ENCODE results near the gene CSF3.

DNA sequence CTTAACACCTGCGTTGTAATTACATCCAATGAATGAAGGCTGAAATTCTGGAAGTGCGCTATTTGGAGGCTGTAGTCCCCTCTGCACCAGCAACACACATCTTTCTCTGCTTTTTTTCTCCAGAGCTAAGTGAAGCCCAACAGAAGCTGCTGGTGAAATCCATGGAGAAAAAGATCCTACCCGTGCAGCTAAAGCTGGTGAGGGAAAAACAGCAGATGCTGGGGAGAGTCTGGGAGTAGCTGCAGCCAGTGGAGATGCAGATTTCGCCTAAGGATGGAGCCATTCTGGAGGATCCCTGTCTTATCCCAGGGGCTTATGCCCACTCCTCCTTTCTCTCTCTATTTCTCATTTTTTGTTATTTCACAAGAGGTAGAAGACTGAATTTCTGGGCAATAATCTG, 39.4 kb upstream of the CSF3 start:
- TF ChIP-seq, protein P1, sequence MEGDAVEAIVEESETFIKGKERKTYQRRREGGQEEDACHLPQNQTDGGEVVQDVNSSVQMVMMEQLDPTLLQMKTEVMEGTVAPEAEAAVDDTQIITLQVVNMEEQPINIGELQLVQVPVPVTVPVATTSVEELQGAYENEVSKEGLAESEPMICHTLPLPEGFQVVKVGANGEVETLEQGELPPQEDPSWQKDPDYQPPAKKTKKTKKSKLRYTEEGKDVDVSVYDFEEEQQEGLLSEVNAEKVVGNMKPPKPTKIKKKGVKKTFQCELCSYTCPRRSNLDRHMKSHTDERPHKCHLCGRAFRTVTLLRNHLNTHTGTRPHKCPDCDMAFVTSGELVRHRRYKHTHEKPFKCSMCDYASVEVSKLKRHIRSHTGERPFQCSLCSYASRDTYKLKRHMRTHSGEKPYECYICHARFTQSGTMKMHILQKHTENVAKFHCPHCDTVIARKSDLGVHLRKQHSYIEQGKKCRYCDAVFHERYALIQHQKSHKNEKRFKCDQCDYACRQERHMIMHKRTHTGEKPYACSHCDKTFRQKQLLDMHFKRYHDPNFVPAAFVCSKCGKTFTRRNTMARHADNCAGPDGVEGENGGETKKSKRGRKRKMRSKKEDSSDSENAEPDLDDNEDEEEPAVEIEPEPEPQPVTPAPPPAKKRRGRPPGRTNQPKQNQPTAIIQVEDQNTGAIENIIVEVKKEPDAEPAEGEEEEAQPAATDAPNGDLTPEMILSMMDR (IDR thresholded peaks at IDR 0.05) = no peak
- TF ChIP-seq POLR2A (IDR thresholded peaks at IDR 0.05) = no peak

All from heart left ventricle (tissue), 13 donors.